ENCODE results near the gene FTCD.

- TF ChIP-seq CTCF (IDR thresholded peaks at IDR 0.05) (no peak), POLR2A (IDR thresholded peaks at IDR 0.05) (no peak)
Measured at GRCh38 chr21:46187261-46187660, 31.9 kb upstream of the FTCD start.
